Measurements from ENCODE around the gene SPOP. TPM values are rescaled to one million over a fixed set of nuclear protein-coding genes. Genes with fewer than 3 reads are reported as not detected.

Gene SPOP
- total RNA-seq, 1 donor from 2014 or later: 62.9 TPM

DNA sequence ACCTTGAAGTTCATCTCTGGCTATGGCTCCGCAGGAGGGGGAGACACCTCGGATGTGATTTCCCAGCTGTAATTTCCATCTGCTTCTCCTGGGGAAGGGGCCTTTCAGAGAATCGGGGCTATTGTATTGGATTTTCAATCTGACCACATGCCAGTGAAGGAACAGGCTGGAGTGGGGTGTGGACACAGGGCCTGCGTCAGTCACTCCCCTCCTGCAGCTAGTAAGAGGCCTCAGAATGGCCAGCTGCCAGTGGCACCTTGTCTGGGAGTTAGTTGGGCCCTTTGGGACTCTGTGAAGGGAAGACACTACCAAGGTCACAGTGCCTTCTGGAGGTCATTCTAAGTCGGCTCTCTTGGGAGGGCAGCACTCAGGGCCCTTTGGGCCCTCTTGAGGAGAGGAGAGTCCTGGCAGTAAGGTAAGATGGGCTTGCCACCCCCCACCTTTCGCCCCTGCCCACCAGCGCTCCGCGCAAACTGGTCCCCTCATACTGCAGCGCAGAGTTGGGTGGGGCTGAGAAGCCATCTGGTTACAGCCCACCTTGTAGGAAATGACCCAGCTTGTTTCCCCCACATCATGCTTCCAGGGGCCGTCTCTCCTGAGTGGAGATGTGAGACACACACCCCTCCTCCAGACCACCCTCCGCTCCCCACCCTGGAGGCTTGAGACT lies 96.8 kb downstream of the SPOP start:
- TF ChIP-seq, protein P1, sequence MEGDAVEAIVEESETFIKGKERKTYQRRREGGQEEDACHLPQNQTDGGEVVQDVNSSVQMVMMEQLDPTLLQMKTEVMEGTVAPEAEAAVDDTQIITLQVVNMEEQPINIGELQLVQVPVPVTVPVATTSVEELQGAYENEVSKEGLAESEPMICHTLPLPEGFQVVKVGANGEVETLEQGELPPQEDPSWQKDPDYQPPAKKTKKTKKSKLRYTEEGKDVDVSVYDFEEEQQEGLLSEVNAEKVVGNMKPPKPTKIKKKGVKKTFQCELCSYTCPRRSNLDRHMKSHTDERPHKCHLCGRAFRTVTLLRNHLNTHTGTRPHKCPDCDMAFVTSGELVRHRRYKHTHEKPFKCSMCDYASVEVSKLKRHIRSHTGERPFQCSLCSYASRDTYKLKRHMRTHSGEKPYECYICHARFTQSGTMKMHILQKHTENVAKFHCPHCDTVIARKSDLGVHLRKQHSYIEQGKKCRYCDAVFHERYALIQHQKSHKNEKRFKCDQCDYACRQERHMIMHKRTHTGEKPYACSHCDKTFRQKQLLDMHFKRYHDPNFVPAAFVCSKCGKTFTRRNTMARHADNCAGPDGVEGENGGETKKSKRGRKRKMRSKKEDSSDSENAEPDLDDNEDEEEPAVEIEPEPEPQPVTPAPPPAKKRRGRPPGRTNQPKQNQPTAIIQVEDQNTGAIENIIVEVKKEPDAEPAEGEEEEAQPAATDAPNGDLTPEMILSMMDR (IDR thresholded peaks at IDR 0.05): no peak
- H3K4me3 Mint-ChIP-seq (ENCODE audit: unreplicated experiment): no peak overlapping the region
- no peak for DNase-seq (ENCODE audit: low spot score)
- no peaks in the 10 kb centered on the region for H3K36me3 Mint-ChIP-seq (ENCODE audit: low read depth)
- H3K27me3 Mint-ChIP-seq (ENCODE audit: low read depth): no peaks in the 10 kb centered on the region
- peaks cover 16% of the 10 kb centered on the region for H3K4me1 Mint-ChIP-seq (ENCODE audit: low read depth)
- no peaks in the 10 kb centered on the region for H3K9me3 Mint-ChIP-seq (ENCODE audit: low read depth)
- no peak overlapping the region for H3K27ac Mint-ChIP-seq (ENCODE audit: unreplicated experiment)

DNA sequence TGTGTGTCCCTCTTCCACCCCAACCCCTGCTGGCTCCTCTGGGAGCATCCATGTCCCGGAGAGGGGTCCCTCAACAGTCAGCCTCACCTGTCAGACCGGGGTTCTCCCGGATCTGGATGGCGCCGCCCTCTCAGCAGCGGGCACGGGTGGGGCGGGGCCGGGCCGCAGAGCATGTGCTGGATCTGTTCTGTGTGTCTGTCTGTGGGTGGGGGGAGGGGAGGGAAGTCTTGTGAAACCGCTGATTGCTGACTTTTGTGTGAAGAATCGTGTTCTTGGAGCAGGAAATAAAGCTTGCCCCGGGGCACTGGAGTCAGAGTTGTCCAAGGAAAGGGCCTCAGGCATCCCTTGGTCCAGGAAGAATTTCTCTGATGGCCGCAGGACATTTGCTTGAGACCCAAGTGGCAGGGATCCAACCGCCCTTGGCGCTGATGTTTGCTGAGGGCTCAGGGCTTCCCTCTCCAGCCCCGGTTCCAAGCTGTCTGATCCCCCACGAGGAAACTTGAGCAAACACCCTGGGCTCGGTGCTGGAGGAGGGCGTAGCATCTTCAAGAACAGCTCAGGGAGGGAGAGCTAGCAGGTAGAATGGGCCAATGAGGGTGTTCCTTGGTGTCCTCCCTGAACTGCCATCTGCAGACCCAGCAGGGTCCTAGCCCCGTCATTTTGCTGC lies 97.7 kb downstream of the SPOP start:
- no peaks in the 10 kb centered on the region for H3K27me3 Mint-ChIP-seq (ENCODE audit: low read depth)
- H3K36me3 Mint-ChIP-seq (ENCODE audit: low read depth): no peaks in the 10 kb centered on the region
- H3K4me1 Mint-ChIP-seq (ENCODE audit: low read depth): peaks cover 16% of the 10 kb centered on the region
- H3K4me3 Mint-ChIP-seq (ENCODE audit: unreplicated experiment): no peak overlapping the region
- TF ChIP-seq, protein P1 (IDR thresholded peaks at IDR 0.05): no peak
- DNase-seq (ENCODE audit: low spot score): no peak
- no peak overlapping the region for H3K27ac Mint-ChIP-seq (ENCODE audit: unreplicated experiment)
- H3K9me3 Mint-ChIP-seq (ENCODE audit: low read depth): no peaks in the 10 kb centered on the region

DNA sequence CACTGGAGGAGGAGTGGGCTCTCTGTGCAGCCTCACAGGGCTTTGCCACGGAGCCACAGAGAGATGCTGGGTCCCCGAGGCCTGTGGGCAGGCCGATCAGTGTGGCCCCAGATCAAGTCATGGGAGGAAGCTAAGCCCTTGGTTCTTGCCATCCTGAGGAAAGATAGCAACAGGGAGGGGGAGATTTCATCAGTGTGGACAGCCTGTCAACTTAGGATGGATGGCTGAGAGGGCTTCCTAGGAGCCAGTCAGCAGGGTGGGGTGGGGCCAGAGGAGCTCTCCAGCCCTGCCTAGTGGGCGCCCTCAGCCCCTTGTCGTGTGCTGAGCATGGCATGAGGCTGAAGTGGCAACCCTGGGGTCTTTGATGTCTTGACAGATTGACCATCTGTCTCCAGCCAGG lies 98.4 kb downstream of the SPOP start:
- no peak for DNase-seq (ENCODE audit: low spot score)
- H3K36me3 Mint-ChIP-seq (ENCODE audit: low read depth): no peaks in the 10 kb centered on the region
- no peaks in the 10 kb centered on the region for H3K27me3 Mint-ChIP-seq (ENCODE audit: low read depth)

GRCh38 chr17:49578952-49579500 lies 98.9 kb downstream of the SPOP start:
- no peaks in the 10 kb centered on the region for H3K9me3 Mint-ChIP-seq (ENCODE audit: low read depth)
- no peak overlapping the region for H3K27ac Mint-ChIP-seq (ENCODE audit: unreplicated experiment)
- no peak for DNase-seq (ENCODE audit: low spot score)
- H3K27me3 Mint-ChIP-seq (ENCODE audit: low read depth): no peaks in the 10 kb centered on the region
- no peak overlapping the region for H3K4me3 Mint-ChIP-seq (ENCODE audit: unreplicated experiment)
- TF ChIP-seq, protein P1 (IDR thresholded peaks at IDR 0.05): no peak
- H3K36me3 Mint-ChIP-seq (ENCODE audit: low read depth): no peaks in the 10 kb centered on the region
- H3K4me1 Mint-ChIP-seq (ENCODE audit: low read depth): peaks cover 16% of the 10 kb centered on the region

More for the DNA sequence above, 98.4 kb downstream of the SPOP start:
- no peak overlapping the region for H3K4me3 Mint-ChIP-seq (ENCODE audit: unreplicated experiment)
- peaks cover 16% of the 10 kb centered on the region for H3K4me1 Mint-ChIP-seq (ENCODE audit: low read depth)
- TF ChIP-seq, protein P1 (IDR thresholded peaks at IDR 0.05): no peak
- H3K9me3 Mint-ChIP-seq (ENCODE audit: low read depth): no peaks in the 10 kb centered on the region
- H3K27ac Mint-ChIP-seq (ENCODE audit: unreplicated experiment): no peak overlapping the region

GRCh38 chr17:49578414-49578813 lies 99.5 kb downstream of the SPOP start:
- Mint-ChIP-seq H3K36me3 (ENCODE audit: low read depth) (no peaks in the 10 kb centered on the region), H3K27ac (ENCODE audit: unreplicated experiment) (no peak overlapping the region), H3K27me3 (ENCODE audit: low read depth) (peaks cover 4% of the 10 kb centered on the region), H3K9me3 (ENCODE audit: low read depth) (no peaks in the 10 kb centered on the region), H3K4me1 (ENCODE audit: low read depth) (peaks cover 11% of the 10 kb centered on the region), H3K4me3 (ENCODE audit: unreplicated experiment) (no peak overlapping the region)
- DNase-seq (ENCODE audit: low spot score): no peak
- TF ChIP-seq, protein P1 (IDR thresholded peaks at IDR 0.05): no peak

Measured in chondrocyte (in vitro differentiated cells).